Measurements from ENCODE around the gene SBK2.

DNA sequence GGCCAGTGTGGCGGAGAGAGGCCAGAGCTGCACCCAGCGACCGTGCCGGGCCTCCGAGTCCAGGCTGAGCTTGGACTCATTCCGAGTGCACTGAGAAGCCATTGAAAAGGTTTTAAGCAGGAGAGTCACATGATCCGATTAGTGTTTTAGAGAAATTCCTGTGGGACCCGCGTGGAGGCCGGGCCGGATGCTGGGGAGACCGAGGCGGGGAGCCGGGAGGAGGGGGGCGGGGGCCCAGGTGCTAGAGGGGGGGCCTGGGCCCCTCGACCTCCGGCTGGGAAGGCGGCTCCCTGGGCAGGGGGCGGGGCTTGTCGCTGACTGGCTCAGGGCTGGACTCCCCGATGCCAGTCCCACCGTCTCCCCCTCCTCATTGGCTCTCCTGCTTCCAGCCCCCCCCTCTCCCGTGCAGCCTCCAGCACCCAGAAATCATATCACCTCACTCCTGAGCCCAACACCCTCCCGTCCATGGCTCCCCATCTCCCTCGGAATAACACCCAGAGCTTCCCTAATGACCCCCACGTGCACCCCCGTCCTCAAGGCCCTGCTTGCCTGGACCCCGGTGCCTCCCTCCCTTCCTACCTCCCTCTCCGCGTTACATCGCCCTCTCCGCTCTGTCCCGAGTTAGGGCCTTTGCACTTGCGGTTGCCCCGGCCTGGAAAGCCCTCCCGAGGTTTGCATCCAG, 48.9 kb upstream of the SBK2 start:
- TF ChIP-seq POLR2A (IDR thresholded peaks at IDR 0.05; ENCODE audit: extremely low read depth, insufficient read length) (no peak), MYC (IDR thresholded peaks at IDR 0.05; ENCODE audit: low read depth, low read length) (no peak)
- TF ChIP-seq, protein P1, sequence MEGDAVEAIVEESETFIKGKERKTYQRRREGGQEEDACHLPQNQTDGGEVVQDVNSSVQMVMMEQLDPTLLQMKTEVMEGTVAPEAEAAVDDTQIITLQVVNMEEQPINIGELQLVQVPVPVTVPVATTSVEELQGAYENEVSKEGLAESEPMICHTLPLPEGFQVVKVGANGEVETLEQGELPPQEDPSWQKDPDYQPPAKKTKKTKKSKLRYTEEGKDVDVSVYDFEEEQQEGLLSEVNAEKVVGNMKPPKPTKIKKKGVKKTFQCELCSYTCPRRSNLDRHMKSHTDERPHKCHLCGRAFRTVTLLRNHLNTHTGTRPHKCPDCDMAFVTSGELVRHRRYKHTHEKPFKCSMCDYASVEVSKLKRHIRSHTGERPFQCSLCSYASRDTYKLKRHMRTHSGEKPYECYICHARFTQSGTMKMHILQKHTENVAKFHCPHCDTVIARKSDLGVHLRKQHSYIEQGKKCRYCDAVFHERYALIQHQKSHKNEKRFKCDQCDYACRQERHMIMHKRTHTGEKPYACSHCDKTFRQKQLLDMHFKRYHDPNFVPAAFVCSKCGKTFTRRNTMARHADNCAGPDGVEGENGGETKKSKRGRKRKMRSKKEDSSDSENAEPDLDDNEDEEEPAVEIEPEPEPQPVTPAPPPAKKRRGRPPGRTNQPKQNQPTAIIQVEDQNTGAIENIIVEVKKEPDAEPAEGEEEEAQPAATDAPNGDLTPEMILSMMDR (IDR thresholded peaks at IDR 0.05; ENCODE audit: low read depth, low read length): no peak
- TF ChIP-seq, protein P2, sequence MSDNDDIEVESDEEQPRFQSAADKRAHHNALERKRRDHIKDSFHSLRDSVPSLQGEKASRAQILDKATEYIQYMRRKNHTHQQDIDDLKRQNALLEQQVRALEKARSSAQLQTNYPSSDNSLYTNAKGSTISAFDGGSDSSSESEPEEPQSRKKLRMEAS (IDR thresholded peaks at IDR 0.05; ENCODE audit: low read depth, low read length): no peak

All from NB4 (cell line).